ENCODE measurements around the gene CEP350. TPM values are rescaled to one million over a fixed set of nuclear protein-coding genes. Genes with fewer than 3 reads are reported as not detected.
"Not testable (repeated sequence)": the region's sequence is repeated elsewhere in the genome, so short reads cannot be mapped to it uniquely, and the experiment has no call there.

The CEP350 gene
- total RNA-seq, 2 experiments from 2014 or later = 34.4 to 37.6 TPM

GRCh38 chr1:179995576-179995975, 41.0 kb downstream of the CEP350 start:
- Mint-ChIP-seq H3K4me1 (peaks cover 19% of the 10 kb centered on the region), H3K27me3 (no peaks in the 10 kb centered on the region), H3K9me3 (no peaks in the 10 kb centered on the region), H3K4me3 (no peak overlapping the region), H3K36me3 (peaks cover 25% of the 10 kb centered on the region), H3K27ac (no peak overlapping the region)
- DNase-seq = no peak

GRCh38 chr1:179996099-179996498, 41.5 kb downstream of the CEP350 start:
- Mint-ChIP-seq H3K4me3 (no peak overlapping the region), H3K27me3 (no peaks in the 10 kb centered on the region), H3K27ac (no peak overlapping the region)

GRCh38 chr1:180000575-180000974, 46.0 kb downstream of the CEP350 start:
- Mint-ChIP-seq H3K36me3 (peaks cover 10% of the 10 kb centered on the region), H3K4me1 (peaks cover 17% of the 10 kb centered on the region), H3K9me3 (no peaks in the 10 kb centered on the region), H3K27ac (no peak overlapping the region), H3K4me3 (no peak overlapping the region), H3K27me3 (no peaks in the 10 kb centered on the region)
- no peak for DNase-seq

More at GRCh38 chr1:179996099-179996498, 41.5 kb downstream of the CEP350 start:
- no peaks in the 10 kb centered on the region for H3K9me3 Mint-ChIP-seq
- H3K36me3 Mint-ChIP-seq = peaks cover 23% of the 10 kb centered on the region
- DNase-seq = no peak
- H3K4me1 Mint-ChIP-seq = peaks cover 16% of the 10 kb centered on the region

GRCh38 chr1:180002437-180002836, 47.8 kb downstream of the CEP350 start:
- Mint-ChIP-seq H3K36me3 (peaks cover 15% of the 10 kb centered on the region), H3K4me3 (no peak overlapping the region), H3K9me3 (peaks cover 4% of the 10 kb centered on the region), H3K4me1 (peaks cover 3% of the 10 kb centered on the region), H3K27me3 (no peaks in the 10 kb centered on the region), H3K27ac (no peak overlapping the region)
- no peak for DNase-seq

- peaks cover 18% of the 10 kb centered on the region for H3K36me3 Mint-ChIP-seq
- H3K9me3 Mint-ChIP-seq = peaks cover 4% of the 10 kb centered on the region
- no peak overlapping the region for H3K4me3 Mint-ChIP-seq
- no peaks in the 10 kb centered on the region for H3K27me3 Mint-ChIP-seq
- DNase-seq = no peak
- peaks cover 3% of the 10 kb centered on the region for H3K4me1 Mint-ChIP-seq
- no peak overlapping the region for H3K27ac Mint-ChIP-seq
These were observed 48.6 kb downstream of the CEP350 start for GRCh38 chr1:180003026-180003695.

GRCh38 chr1:180006762-180007161, 52.2 kb downstream of the CEP350 start:
- H3K4me3 Mint-ChIP-seq, H3K4me1 Mint-ChIP-seq, H3K9me3 Mint-ChIP-seq, H3K27me3 Mint-ChIP-seq, DNase-seq, H3K27ac Mint-ChIP-seq: not testable (repeated sequence)
- H3K36me3 Mint-ChIP-seq = peaks cover 22% of the 10 kb centered on the region

GRCh38 chr1:180020017-180020416, 65.4 kb downstream of the CEP350 start:
- Mint-ChIP-seq H3K9me3 (no peaks in the 10 kb centered on the region), H3K27ac (no peak overlapping the region), H3K27me3 (no peaks in the 10 kb centered on the region), H3K4me1 (no peaks in the 10 kb centered on the region), H3K36me3 (peaks cover 32% of the 10 kb centered on the region), H3K4me3 (no peak overlapping the region)
- no peak for DNase-seq

GRCh38 chr1:180026556-180026955, 71.9 kb downstream of the CEP350 start:
- Mint-ChIP-seq H3K36me3 (peaks cover 12% of the 10 kb centered on the region), H3K27me3 (no peaks in the 10 kb centered on the region), H3K4me1 (peaks cover 4% of the 10 kb centered on the region), H3K4me3 (no peak overlapping the region), H3K27ac (no peak overlapping the region), H3K9me3 (no peaks in the 10 kb centered on the region)
- DNase-seq = no peak

GRCh38 chr1:180027949-180028445, 73.4 kb downstream of the CEP350 start:
- peaks cover 4% of the 10 kb centered on the region for H3K4me1 Mint-ChIP-seq
- no peaks in the 10 kb centered on the region for H3K27me3 Mint-ChIP-seq
- no peak overlapping the region for H3K27ac Mint-ChIP-seq
- no peak for DNase-seq
- peaks cover 11% of the 10 kb centered on the region for H3K36me3 Mint-ChIP-seq
- no peaks in the 10 kb centered on the region for H3K9me3 Mint-ChIP-seq
- no peak overlapping the region for H3K4me3 Mint-ChIP-seq

- Mint-ChIP-seq H3K4me3 (no peak overlapping the region), H3K27me3 (no peaks in the 10 kb centered on the region), H3K9me3 (no peaks in the 10 kb centered on the region), H3K36me3 (peaks cover 12% of the 10 kb centered on the region), H3K4me1 (peaks cover 4% of the 10 kb centered on the region), H3K27ac (no peak overlapping the region)
- no peak for DNase-seq
These were observed 74.3 kb downstream of the CEP350 start for GRCh38 chr1:180028864-180029263.

GRCh38 chr1:180029524-180030135, 75.0 kb downstream of the CEP350 start:
- H3K27me3 Mint-ChIP-seq = no peaks in the 10 kb centered on the region
- peaks cover 13% of the 10 kb centered on the region for H3K36me3 Mint-ChIP-seq
- H3K4me3 Mint-ChIP-seq = no peak overlapping the region
- H3K4me1 Mint-ChIP-seq = peaks cover 4% of the 10 kb centered on the region
- DNase-seq = no peak
- H3K9me3 Mint-ChIP-seq = no peaks in the 10 kb centered on the region
- no peak overlapping the region for H3K27ac Mint-ChIP-seq

GRCh38 chr1:180031664-180032063, 77.1 kb downstream of the CEP350 start:
- DNase-seq = no peak
- no peak overlapping the region for H3K4me3 Mint-ChIP-seq
- peaks cover 4% of the 10 kb centered on the region for H3K4me1 Mint-ChIP-seq
- H3K9me3 Mint-ChIP-seq = no peaks in the 10 kb centered on the region
- H3K27ac Mint-ChIP-seq = no peak overlapping the region
- H3K27me3 Mint-ChIP-seq = no peaks in the 10 kb centered on the region
- H3K36me3 Mint-ChIP-seq = peaks cover 11% of the 10 kb centered on the region

GRCh38 chr1:180033390-180033789, 78.8 kb downstream of the CEP350 start:
- H3K36me3 Mint-ChIP-seq = peaks cover 19% of the 10 kb centered on the region
- no peaks in the 10 kb centered on the region for H3K27me3 Mint-ChIP-seq
- no peak for DNase-seq
- H3K4me3 Mint-ChIP-seq = no peak overlapping the region
- H3K4me1 Mint-ChIP-seq = peaks cover 4% of the 10 kb centered on the region
- H3K27ac Mint-ChIP-seq = no peak overlapping the region
- no peaks in the 10 kb centered on the region for H3K9me3 Mint-ChIP-seq

- Mint-ChIP-seq H3K4me3 (no peak overlapping the region), H3K27me3 (no peaks in the 10 kb centered on the region), H3K36me3 (peaks cover 16% of the 10 kb centered on the region), H3K4me1 (peaks cover 1% of the 10 kb centered on the region), H3K9me3 (no peaks in the 10 kb centered on the region), H3K27ac (no peak overlapping the region)
- DNase-seq = no peak
These were observed 85.4 kb downstream of the CEP350 start for GRCh38 chr1:180040034-180040433.

- DNase-seq = no peak
- H3K27ac Mint-ChIP-seq = no peak overlapping the region
- H3K4me3 Mint-ChIP-seq = no peak overlapping the region
- H3K4me1 Mint-ChIP-seq = peaks cover 1% of the 10 kb centered on the region
- no peaks in the 10 kb centered on the region for H3K27me3 Mint-ChIP-seq
- peaks cover 17% of the 10 kb centered on the region for H3K36me3 Mint-ChIP-seq
- H3K9me3 Mint-ChIP-seq = no peaks in the 10 kb centered on the region
These were observed 87.0 kb downstream of the CEP350 start for GRCh38 chr1:180041582-180041981.
